Neural cell (in vitro differentiated cells): ENCODE results near the gene GBA2. TPM values are rescaled to one million over a fixed set of nuclear protein-coding genes. Genes with fewer than 3 reads are reported as not detected.

Experiments
- H2AFZ ChIP-seq: fragments of 200-600, 300-800 bp; sonication (generic), shearing (Covaris generic); 2 replicates; pipeline ENCODE4 v1.6.0; 2014; ENCODE audit warnings: low read depth, mild to moderate bottlenecking, antibody characterized with exemption, low read length, moderate library complexity
- H3F3A ChIP-seq: fragments of 200-600 bp; shearing (Covaris generic); 2 replicates; pipeline ENCODE4 v1.6.1; 2016; ENCODE audit warnings: mild to moderate bottlenecking, moderate library complexity, mixed read lengths, antibody characterized with exemption, low read length; ENCODE audit not compliant: insufficient read depth, poor library complexity, severe bottlenecking
- H3K27ac ChIP-seq: fragments of 200-600, 300-800 bp; sonication (generic), shearing (Covaris generic); 2 replicates; pipeline ENCODE4 v1.5.1; 2014; ENCODE audit warnings: mild to moderate bottlenecking, low read length, moderate library complexity
- H3K27me3 ChIP-seq: fragments of 300-800, 200-600 bp; sonication (generic), shearing (Covaris generic); 2 replicates; pipeline ENCODE4 v1.6.0; 2014; ENCODE audit warnings: mild to moderate bottlenecking, low read depth, low read length, moderate library complexity; ENCODE audit not compliant: insufficient read depth
- H3K36me3 ChIP-seq: fragments of 300-800, 200-600 bp; sonication (generic), shearing (Covaris generic); 2 replicates; pipeline ENCODE4 v1.5.1; 2014; ENCODE audit warnings: mild to moderate bottlenecking, antibody characterized with exemption, low read length, moderate library complexity; ENCODE audit not compliant: insufficient read depth
- H3K4me2 ChIP-seq: fragments of 300-800, 200-600 bp; sonication (generic), shearing (Covaris generic); 2 replicates; pipeline ENCODE4 v1.6.0; 2014; ENCODE audit warnings: mild to moderate bottlenecking, low read length
- H3K4me3 ChIP-seq: fragments of 300-800, 200-600 bp; sonication (generic), shearing (Covaris generic); 2 replicates; pipeline ENCODE4 v1.5.1; 2014; ENCODE audit warnings: mild to moderate bottlenecking, low read length, moderate library complexity
- H3K79me2 ChIP-seq: fragments of 200-600 bp; shearing (Covaris generic); replicated peaks from 2 replicates; pipeline ENCODE4 v1.6.0; 2014; ENCODE audit warnings: mild to moderate bottlenecking, low read length, moderate library complexity; ENCODE audit not compliant: insufficient read depth
- H3K9ac ChIP-seq: fragments of 300-800, 200-600 bp; sonication (generic), shearing (Covaris generic); 2 replicates; pipeline ENCODE4 v1.6.1; 2016; ENCODE audit warnings: mild to moderate bottlenecking, low read length, mixed read lengths
- H3K9me2 ChIP-seq: fragments of 200-600 bp; shearing (Covaris generic); 2 replicates; pipeline ENCODE4 v1.6.1; 2016; ENCODE audit warnings: mild to moderate bottlenecking, low read length, mixed read lengths; ENCODE audit not compliant: insufficient read depth
- H3K9me3 ChIP-seq: fragments of 200-600, 300-800 bp; sonication (generic), shearing (Covaris generic); 2 replicates; pipeline ENCODE4 v1.6.1; 2016; ENCODE audit warnings: mild to moderate bottlenecking, mixed run types, low read length, moderate library complexity, mixed read lengths
- H4K20me1 ChIP-seq: fragments of 200-600 bp; shearing (Covaris generic); 2 replicates; pipeline ENCODE4 v1.6.1; 2016; ENCODE audit warnings: mild to moderate bottlenecking, mixed run types; ENCODE audit not compliant: insufficient read depth
- CTCF ChIP-seq: fragments of 450-650 bp; IDR thresholded peaks from 2 replicates; pipeline ENCODE4 v1.5.1; 2014; ENCODE audit warnings: antibody characterized with exemption, mild to moderate bottlenecking, moderate library complexity; ENCODE audit not compliant: poor library complexity, severe bottlenecking
- EP300 ChIP-seq: fragments of 450-650 bp; conservative IDR thresholded peaks from 2 replicates; pipeline ENCODE4 v1.6.1; 2014; ENCODE audit warnings: antibody characterized with exemption, mild to moderate bottlenecking, moderate library complexity; ENCODE audit not compliant: poor library complexity, severe bottlenecking
- EZH2 ChIP-seq: fragments of 200-600, 300-800 bp; shearing (Covaris generic), sonication (generic); IDR thresholded peaks from 2 replicates; pipeline ENCODE4 v1.6.1; 2014; ENCODE audit warnings: antibody characterized with exemption, low read length, borderline replicate concordance, mild to moderate bottlenecking; ENCODE audit not compliant: insufficient read depth, poor library complexity, severe bottlenecking
- MXI1 ChIP-seq: fragments of 450-650 bp; conservative IDR thresholded peaks from 2 replicates; pipeline ENCODE4 v1.6.1; 2014; ENCODE audit warnings: antibody characterized with exemption, mild to moderate bottlenecking; ENCODE audit not compliant: poor library complexity, severe bottlenecking
- POLR2AphosphoS5 ChIP-seq: IDR thresholded peaks from 2 replicates; pipeline ENCODE4 v1.6.1; 2012
- RAD21 ChIP-seq: fragments of 450-650 bp; conservative IDR thresholded peaks from 2 replicates; pipeline ENCODE4 v1.6.1; 2014; ENCODE audit warnings: antibody characterized with exemption, mild to moderate bottlenecking, moderate library complexity
- SMC3 ChIP-seq: fragments of 450-650 bp; conservative IDR thresholded peaks from 2 replicates; pipeline ENCODE4 v1.6.1; 2014; ENCODE audit warnings: antibody characterized with exemption, mild to moderate bottlenecking, moderate library complexity; ENCODE audit not compliant: poor library complexity
- TAF1 ChIP-seq: IDR thresholded peaks from 2 replicates; pipeline ENCODE4 v1.6.1; 2012; ENCODE audit warnings: low read depth
- polyA plus RNA-seq: library from polyadenylated mRNA; depleted of rRNA; stranded (reverse); fragments of >200 nt; gene quantifications from 2 replicates; pipeline ENCODE4 v1.2.3, GENCODE V29; 2014
- TF ChIP-seq, protein P1 (sequence below): IDR thresholded peaks from 2 replicates; pipeline ENCODE4 v1.6.1; 2012; ENCODE audit warnings: borderline replicate concordance

Gene GBA2
- polyA plus RNA-seq, 1 donor from 2014 or later: 113 TPM

GRCh38 chr9:35748242-35748857 lies 678 bp downstream of the GBA2 start (continued):
- no peak for TF ChIP-seq MXI1

DNA sequence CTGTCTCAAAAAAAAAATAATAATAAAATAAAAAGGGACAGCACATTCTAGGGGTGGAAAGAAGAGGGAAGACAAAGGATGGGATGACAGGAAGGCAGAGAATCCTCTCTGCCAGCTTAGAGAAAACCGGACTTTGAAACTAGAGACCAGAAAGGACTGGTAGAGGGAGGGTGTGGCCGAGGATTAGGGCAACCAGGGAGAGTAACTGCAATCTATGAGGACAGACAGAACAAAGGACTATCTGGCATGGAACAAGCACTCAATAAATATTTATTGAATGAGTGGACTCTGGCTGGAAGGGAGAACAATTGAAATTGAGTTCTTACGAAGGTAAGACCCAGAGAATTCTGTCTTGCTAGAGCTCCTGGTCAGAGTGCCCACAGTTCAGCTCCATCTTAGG lies 2.4 kb downstream of the GBA2 start:
- H3K9ac ChIP-seq: peak overlapping the region; percentile 88

DNA sequence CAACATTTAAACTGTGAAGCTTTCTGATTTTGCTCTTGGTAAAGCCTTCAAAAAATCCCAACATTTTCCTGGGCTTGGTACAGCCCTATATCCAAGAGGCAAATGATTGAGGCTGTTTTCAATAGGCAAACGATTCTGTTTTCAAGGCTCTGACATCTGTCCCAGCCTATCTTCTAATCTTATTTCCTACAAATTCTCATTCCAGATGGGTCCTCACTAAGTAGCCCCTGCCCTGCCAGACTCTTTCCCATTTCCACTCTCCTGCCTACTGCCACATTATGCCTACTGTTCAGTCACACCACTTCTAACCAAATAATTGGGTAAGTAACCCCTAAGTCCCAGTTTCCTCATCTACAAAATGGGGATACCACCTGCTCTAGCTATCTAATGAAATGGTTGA lies 3.5 kb downstream of the GBA2 start:
- H4K20me1 ChIP-seq: no peaks in the 10 kb centered on the region
- H3K27me3 ChIP-seq: no peaks in the 10 kb centered on the region
- peaks cover 38% of the 10 kb centered on the region for H3K79me2 ChIP-seq
- H3K9ac ChIP-seq: no peak overlapping the region
- H3K4me2 ChIP-seq: peak overlapping the region; percentile 81
- no peaks in the 10 kb centered on the region for H3F3A ChIP-seq
- H2AFZ ChIP-seq: no peak overlapping the region
- no peaks in the 10 kb centered on the region for H3K9me2 ChIP-seq
- no peaks in the 10 kb centered on the region for H3K9me3 ChIP-seq
- H3K27ac ChIP-seq: no peak overlapping the region
- no peaks in the 10 kb centered on the region for H3K36me3 ChIP-seq
- H3K4me3 ChIP-seq: peak overlapping the region; percentile 93
- TF ChIP-seq MXI1 (no peak), CTCF (no peak), TAF1 (no peak), EZH2 (no peak), SMC3 (no peak), EP300 (no peak), RAD21 (no peak)

More for the DNA sequence above, 2.4 kb downstream of the GBA2 start:
- no peaks in the 10 kb centered on the region for H3F3A ChIP-seq
- no peaks in the 10 kb centered on the region for H3K36me3 ChIP-seq
- H3K27ac ChIP-seq: no peak overlapping the region
- peak overlapping the region; percentile 93 for H3K4me3 ChIP-seq
- no peaks in the 10 kb centered on the region for H3K27me3 ChIP-seq
- peaks cover 38% of the 10 kb centered on the region for H3K79me2 ChIP-seq
- no peak overlapping the region for H2AFZ ChIP-seq
- H3K4me2 ChIP-seq: peak overlapping the region; percentile 99
- no peak for TF ChIP-seq EZH2
- no peak for TF ChIP-seq SMC3
- TF ChIP-seq TAF1: no peak
- no peak for TF ChIP-seq CTCF
- no peak for TF ChIP-seq MXI1
- TF ChIP-seq, protein P1, sequence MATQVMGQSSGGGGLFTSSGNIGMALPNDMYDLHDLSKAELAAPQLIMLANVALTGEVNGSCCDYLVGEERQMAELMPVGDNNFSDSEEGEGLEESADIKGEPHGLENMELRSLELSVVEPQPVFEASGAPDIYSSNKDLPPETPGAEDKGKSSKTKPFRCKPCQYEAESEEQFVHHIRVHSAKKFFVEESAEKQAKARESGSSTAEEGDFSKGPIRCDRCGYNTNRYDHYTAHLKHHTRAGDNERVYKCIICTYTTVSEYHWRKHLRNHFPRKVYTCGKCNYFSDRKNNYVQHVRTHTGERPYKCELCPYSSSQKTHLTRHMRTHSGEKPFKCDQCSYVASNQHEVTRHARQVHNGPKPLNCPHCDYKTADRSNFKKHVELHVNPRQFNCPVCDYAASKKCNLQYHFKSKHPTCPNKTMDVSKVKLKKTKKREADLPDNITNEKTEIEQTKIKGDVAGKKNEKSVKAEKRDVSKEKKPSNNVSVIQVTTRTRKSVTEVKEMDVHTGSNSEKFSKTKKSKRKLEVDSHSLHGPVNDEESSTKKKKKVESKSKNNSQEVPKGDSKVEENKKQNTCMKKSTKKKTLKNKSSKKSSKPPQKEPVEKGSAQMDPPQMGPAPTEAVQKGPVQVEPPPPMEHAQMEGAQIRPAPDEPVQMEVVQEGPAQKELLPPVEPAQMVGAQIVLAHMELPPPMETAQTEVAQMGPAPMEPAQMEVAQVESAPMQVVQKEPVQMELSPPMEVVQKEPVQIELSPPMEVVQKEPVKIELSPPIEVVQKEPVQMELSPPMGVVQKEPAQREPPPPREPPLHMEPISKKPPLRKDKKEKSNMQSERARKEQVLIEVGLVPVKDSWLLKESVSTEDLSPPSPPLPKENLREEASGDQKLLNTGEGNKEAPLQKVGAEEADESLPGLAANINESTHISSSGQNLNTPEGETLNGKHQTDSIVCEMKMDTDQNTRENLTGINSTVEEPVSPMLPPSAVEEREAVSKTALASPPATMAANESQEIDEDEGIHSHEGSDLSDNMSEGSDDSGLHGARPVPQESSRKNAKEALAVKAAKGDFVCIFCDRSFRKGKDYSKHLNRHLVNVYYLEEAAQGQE: no peak
- TF ChIP-seq RAD21: no peak
- no peak for TF ChIP-seq POLR2AphosphoS5
- H4K20me1 ChIP-seq: no peaks in the 10 kb centered on the region
- no peaks in the 10 kb centered on the region for H3K9me2 ChIP-seq
- H3K9me3 ChIP-seq: no peaks in the 10 kb centered on the region
